Activated CD4-positive, CD25-positive, alpha-beta regulatory T cell treated with anti-CD3 and anti-CD28 coated beads, Interleukin-2, amount 50 U/mL, for 72 hours (primary cell): ENCODE data around the gene SLC31A2.
"Not testable (repeated sequence)": the region's sequence is repeated elsewhere in the genome, so short reads cannot be mapped to it uniquely, and the experiment has no call there.

Experiments
- DNase-seq: peaks from one replicate; pipeline ENCODE4 v3.0.0; 2021

SLC31A2 gene

DNA sequence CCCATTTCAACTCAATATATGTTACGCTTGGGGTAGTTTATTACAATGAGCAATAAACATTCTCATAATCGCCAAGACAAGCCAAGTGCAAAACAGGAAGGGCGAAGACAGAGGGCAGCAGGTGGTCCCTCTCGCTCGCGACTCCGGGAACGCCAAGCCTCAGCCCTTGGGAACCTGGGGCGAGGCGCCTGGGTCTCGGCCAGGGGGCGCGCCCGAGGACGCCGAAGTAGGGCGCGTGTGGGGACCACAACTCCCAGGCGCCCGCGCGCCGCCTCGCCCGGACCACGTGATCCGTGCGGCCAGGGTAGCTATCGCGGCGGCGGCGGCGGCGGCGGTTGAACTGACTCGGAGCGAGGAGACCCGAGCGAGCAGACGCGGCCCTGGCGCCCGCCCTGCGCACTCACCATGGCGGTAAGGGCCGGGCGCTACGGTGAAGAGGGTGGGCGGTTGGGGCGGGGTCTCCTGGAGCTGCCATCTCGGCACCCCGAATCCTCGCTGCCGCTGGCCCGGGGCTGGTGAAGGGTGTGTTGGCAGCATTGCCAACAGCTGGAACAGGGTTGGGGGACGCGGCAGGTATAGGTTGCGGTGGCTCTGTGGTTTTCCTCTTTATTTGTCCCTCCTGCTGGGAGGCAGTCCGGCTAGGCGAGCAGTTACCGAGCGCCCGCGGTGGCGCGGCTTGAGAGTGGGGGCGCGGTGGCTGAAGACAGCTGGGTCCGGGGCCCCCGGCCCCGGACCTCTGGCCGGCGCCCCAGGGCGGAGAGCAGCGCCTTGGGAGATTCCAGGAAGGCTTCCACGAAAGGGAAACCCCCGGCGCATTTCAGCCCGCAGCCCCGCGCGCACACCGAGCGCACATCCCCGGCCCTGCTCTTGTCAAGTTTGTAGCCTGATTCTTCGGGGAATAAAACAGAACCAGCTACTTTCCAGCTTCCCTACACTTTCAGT lies at the start of gene SLC31A2:
SLC31A2 (plus strand) TSS at position 338 of the 942 bp plus-strand sequence; CDS start at position 406, 68 bp downstream.
- DNase-seq: peak; percentile 86

DNA sequence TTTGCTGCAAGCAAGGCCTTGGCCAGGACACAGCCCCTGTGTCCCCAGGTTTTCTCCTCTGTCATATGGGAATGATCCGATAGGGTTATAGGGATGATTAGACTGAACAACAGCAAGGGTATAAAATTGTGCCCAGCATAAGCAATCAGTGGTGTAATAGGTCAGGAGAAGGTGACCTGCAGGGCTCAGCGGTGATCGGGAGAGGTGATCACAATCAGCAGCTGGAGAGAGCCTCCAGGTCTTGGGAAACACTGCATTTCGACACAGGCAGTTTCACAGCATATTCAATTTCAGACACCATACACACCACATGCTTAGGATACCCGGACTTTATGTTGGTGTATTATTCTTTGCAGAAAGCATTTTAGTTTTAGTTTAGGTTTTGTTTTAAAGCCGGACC lies 45.5 kb upstream of the SLC31A2 start:
- DNase-seq: not testable (repeated sequence)

DNA sequence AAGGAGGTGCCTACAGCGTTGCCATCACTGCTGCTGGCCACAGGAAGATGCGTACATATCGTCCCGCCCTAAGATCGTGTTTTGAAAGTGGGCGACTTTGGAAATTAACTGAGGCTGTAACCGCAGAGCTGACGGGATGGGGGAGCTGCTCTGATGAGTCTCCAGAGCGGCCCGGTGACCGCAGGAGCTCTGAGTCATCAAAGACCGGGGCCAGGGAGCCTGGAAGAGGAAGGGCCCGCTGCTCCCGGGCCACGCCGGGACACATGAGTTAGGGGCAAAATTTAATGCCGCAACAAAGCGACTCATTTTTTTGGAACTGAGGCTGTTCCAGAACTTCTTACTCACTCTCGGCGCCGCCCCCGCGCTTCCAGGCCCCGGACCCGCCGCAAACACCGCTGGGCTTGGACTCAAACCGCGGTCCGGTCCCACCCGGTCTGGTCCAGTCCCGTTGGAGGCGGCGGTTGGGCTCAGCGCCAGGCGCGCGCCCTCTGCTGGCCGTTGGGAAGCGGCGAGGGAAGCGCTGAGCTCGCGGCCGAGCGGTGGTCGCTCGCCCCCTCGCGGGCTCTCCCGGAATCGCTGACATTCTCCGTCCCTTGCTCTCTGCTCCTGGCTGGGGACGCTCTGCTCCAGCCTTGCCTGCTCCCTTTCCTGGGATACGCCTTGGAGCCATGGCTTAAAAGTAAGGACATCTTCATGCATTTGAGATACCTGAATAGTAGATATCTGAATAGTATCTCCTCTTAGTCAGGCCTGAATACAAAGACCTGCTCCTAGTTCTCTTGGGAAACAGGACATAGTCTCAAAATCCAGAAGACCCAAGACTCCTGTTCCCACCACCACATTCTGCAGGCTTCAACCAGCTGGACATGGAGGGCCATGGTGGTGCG lies 39.5 kb upstream of the SLC31A2 start:
- DNase-seq: not testable (repeated sequence)

GRCh38 chr9:113112706-113113510 lies 37.9 kb upstream of the SLC31A2 start:
- DNase-seq: not testable (repeated sequence)

GRCh38 chr9:113118829-113119228 lies 32.0 kb upstream of the SLC31A2 start:
- not testable (repeated sequence) for DNase-seq

DNA sequence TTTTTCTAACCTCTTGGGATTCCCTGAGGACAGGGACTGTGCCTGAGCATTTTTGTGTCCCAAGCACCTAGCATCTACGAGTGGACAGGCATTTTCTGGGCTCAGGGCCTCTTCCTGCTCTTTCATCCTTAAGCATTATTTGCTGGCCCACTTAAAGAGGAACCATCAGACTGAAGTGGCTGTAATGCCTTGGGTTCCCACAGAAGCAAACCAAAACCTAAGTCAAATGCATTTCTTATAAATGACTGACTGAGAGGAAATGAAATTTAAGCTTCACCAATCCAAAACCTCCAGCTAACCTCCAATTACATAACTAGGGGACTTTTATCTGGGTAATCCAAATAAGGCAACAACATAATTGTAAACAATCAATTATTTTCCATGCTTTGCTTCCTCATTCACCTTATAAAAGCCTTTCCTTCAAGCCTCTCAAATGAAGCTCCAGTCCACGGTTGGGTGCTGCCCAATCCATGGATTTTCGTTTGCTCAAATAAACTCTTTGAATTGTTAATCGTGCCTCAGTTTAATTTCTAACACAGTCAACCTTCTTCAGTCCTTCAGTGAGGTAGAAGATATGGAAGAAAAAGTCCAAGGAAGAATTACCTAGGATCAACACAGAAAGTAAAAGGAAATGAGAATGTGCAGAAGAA lies 25.3 kb upstream of the SLC31A2 start:
- DNase-seq: no peak

DNA sequence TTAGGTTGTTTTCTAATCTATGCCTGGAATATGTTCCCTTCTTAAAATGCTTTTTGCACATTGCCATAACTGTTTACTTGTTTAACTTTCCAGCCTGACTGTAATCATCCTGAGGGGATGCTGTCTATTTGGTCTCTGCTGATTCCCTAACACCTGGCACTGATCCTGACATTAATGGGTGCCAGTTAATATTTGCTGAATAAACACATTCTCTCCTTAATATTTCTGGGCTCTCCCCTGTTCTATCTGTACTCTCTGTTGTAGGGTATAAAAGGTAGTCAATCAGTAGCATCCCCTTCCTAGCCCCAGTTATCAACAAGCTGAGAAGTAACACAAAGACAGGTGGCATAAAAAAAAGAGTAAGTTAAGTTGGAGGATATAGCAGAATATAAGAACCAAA lies 21.3 kb upstream of the SLC31A2 start:
- no peak for DNase-seq

GRCh38 chr9:113129884-113130283 lies 20.9 kb upstream of the SLC31A2 start:
- DNase-seq: no peak

DNA sequence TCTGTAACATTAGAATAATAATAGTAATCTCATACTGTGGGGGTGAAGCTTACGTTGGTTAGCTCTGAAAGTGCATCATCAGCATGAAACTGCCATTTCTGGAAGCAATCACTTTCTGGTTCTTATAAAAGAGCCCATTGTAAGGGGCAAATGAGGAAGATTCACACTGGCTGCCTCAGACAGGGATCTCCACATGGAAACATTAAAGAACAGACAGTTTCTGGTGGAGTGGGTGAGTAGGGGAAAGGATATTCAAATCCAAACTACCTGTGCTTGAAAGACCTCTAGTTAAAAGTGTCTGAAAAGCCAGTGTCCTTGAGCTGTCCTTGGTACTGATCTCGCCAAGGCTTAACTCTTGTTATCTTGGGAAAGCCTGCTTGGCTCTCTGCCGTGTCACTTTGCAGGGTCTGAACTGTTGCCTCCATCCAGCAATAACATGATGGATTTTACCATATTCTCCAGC lies 19.1 kb upstream of the SLC31A2 start:
- DNase-seq: no peak

DNA sequence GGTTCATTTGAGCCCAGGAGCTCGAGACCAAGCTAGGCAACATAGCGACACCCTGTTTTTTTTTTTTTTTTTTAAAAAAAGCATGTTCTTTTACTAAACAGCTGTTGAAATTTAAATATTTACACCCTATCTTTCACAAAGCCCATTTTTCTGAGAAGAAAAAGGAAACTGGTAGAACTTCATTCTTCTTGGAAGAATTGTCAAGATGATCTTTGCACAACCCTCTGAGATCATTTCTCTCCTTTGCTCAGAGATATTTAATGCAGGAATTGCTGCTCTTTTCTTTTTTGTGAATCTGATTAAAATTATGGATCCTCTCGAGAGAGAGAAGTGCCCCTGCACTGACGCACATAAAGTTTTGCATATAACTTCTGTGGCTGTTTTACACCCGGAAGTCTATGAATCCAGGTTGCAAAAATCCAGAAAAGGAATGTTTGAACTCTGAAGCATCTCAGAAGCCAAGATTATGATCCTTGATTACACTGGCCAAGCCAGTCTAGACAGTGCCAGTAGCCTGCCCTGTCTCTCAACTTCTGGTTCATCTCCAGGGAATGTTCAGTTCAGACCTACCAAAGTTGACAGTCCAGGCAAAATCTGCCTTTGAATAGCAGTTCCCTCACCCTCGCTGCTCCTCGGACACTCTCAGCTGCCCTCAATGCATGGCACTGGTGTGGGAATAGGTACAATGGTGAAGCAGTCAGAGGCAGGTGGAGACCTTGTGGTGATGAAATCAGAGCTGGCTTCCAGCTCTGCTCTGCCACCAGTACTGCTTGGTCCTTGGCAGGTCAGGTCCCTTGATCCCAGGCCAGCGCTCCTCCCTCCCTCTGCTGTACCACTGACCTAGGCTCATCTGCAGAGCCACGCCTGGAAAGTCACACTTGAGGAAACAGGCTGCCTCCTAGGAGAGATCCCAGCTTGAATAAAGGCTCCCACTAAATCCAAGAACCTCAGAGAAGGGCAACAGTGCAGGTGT lies 13.3 kb upstream of the SLC31A2 start:
- no peak for DNase-seq

DNA sequence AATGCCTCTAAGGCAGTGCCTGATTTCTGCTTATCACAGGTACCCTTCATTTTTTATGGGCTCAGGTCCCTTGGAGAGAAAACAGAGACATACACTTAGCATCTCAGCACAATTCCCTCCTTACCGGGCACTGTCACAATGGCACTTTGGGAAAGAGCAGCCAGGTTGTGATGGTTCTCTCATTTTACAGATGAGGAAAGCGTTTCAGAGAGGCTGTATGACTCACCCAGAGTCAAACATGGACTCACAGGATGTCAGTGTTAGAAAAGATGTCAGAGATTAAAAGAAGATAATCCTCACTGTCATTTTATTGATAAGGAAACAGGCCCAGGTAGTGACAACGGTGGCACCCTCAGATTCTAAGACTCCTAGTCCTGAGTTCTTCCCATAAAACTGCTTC lies 12.0 kb upstream of the SLC31A2 start:
- no peak for DNase-seq

GRCh38 chr9:113139225-113139829 lies 11.5 kb upstream of the SLC31A2 start:
- DNase-seq: no peak

- no peak for DNase-seq
Observed at GRCh38 chr9:113139953-113140352, 10.9 kb upstream of the SLC31A2 start.

DNA sequence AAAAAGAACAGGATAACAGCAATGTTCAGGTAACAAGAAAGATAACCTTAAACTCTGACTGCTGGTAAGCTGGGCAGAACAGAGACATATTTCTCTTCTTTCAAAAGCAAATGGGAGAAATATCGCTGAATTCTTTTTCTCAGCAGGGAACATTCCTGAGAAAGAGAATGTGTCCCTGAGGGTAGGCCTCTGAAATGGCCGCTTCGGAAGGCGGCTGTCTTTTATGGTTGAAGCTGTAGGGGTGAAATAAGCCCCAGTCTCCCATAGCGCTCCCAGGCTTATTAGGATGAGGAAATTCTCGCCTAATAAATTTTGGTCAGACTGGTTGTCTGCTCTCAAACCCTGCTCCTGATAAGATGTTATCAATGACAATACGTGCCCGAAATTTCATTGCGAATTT lies 9.9 kb upstream of the SLC31A2 start:
- DNase-seq: not testable (repeated sequence)

DNA sequence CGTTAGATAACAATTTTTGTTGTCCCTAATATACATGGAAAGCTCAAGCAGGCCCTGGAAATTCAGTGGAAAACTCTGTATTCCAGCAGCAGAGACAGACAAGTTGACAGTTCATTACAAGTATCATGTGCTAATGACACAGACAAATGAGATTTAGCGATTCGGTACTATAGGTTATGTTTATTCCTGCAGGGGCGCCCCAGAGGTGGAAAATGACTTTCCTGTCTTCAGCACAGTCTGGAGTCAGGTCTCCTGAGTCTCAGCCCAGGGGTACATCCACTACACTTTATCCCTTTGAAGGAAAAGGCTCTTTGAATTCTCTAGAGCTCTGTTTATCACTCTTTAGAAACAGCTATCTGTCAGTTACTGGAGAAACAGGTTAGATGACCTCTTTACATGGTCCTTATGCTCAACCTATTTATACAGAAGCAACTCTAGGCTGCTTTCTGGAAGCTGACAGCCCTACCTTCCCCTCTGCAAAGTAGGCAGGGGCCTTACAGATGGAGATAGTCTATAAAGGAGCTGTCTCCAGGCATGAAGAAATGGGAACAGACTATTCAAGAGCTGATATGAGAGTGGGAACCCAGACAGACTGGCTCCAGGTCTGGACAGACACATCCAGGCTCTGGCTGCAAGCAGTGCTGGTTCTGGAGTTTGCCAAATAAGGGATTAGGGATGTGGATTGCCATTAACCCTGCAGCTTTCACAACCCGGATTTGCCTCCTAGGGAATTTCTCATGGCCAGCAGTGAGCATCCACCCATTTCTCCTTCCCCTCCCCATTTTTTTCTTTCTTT lies 7.2 kb upstream of the SLC31A2 start:
- DNase-seq: no peak

DNA sequence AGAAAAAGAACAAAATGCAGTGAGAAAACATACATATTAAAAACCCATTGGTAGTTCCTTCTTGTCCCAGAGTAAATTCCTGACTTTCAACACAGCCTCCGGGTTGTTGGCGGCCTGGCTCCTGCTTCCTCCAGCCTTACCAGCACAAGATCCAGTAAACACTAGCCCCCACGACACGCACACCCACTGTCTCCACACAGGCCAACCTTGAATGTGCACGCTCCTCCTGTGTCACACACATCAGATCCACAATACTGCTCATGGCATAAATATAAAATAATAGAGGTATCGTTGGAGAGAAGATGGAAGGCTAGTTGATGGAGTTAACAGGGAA lies 2.5 kb upstream of the SLC31A2 start:
- DNase-seq: no peak

DNA sequence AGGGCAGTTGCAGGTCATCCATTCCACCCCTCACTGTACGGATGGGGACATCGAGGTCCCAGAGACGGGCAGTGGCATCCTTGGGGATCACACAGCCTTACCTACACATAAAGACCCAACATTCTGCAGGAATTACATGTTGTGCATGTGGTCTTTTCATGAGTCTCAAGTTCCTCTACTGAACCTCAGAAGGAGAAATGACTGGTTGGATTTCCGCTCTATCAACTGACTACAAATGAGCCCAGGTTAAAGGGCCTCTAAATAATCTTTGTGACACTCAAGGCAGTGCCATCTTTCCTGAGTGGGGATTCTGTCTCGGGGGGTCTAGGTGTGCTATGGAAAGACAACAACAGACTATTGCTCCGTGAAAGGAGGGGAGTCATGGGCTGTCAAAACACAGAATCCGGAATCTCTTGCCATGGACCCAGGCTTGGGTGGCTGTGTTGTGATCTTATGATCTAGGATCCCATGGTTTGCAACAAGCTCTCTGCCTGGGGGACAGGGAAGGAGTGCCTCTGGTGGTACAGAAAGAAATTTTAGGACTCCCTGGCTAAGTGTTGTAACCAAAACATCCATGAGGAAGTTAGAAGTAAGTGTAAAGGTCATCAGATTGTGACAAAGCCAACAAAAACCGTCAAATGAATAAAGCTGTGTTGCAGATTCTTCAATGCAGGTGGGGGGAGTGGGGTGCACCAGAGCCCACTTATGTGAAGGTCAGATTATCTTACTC lies 1.9 kb upstream of the SLC31A2 start:
- DNase-seq: no peak

DNA sequence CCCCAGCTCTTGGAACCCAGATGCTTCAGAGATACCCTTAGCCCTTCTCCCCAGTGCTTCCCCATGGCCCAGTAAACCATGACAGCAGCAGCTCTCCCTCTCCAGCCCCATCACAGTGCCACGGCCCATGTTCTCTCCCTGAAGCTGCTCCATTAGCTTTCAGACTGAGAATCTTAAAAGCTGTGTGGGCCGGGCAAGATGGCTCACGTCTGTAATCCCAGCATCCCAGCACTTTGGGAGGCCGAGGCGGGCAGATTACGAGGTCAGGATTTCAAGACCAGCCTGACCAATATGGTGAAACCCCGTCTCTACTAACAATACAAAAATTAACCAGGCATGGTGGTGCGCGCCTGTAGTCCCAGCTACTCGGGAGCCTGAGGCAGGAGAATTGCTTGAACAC lies 1.2 kb upstream of the SLC31A2 start:
- not testable (repeated sequence) for DNase-seq
